ENCODE data around the gene MAPK14. TPM values are rescaled to one million over a fixed set of nuclear protein-coding genes. Genes with fewer than 3 reads are reported as not detected.
A peak's percentile ranks its signal among the peaks of the same experiment; 100 is the strongest.
"Not testable (repeated sequence)": the region's sequence is repeated elsewhere in the genome, so short reads cannot be mapped to it uniquely, and the experiment has no call there.

Gene MAPK14
- total RNA-seq, 1 experiment from 2014 or later: 60.9 TPM

GRCh38 chr6:36122495-36123269 lies 95.1 kb downstream of the MAPK14 start:
- no TSS peak for BruUV-seq (replicated peaks)
- no peak overlapping the region for H3K4me3 Mint-ChIP-seq (ENCODE audit: low read depth, unreplicated experiment)

GRCh38 chr6:36123270-36124139 lies 95.9 kb downstream of the MAPK14 start:
- Mint-ChIP-seq H3K36me3 (ENCODE audit: insufficient read depth, unreplicated experiment) (peaks cover 22% of the 10 kb centered on the region), H3K4me3 (ENCODE audit: low read depth, unreplicated experiment) (peak overlapping the region; percentile 9), H3K4me1 (ENCODE audit: low read depth, unreplicated experiment) (peaks cover 25% of the 10 kb centered on the region), H3K9me3 (ENCODE audit: low read depth, unreplicated experiment) (no peaks in the 10 kb centered on the region), H3K27ac (ENCODE audit: unreplicated experiment) (peak overlapping the region; percentile 17), H3K27me3 (ENCODE audit: unreplicated experiment) (no peaks in the 10 kb centered on the region)
- DNase-seq: peak; percentile 94
- intact Hi-C loops (cut with micrococcal nuclease; ENCODE audit: unreplicated experiment): loop anchor here (1.0 to 5.0 kb wide), 3 partner anchors 74 to 237 kb away; partner anchors contain the start of gene BRPF3
- no TSS peak for BruUV-seq (replicated peaks)
- CTCF ChIA-PET: interaction anchor here (0.6 to 1.7 kb wide), 6 partner anchors 65 to 542 kb away, joined by 3 to 6 read pairs (median 4); no protein-coding TSS in a partner anchor
- peak; percentile 77 for TF ChIP-seq CTCF (IDR thresholded peaks at IDR 0.05; ENCODE audit: unreplicated experiment)

More at GRCh38 chr6:36122495-36123269, 95.1 kb downstream of the MAPK14 start:
- DNase-seq: no peak
- H3K9me3 Mint-ChIP-seq (ENCODE audit: low read depth, unreplicated experiment): no peaks in the 10 kb centered on the region
- H3K36me3 Mint-ChIP-seq (ENCODE audit: insufficient read depth, unreplicated experiment): peaks cover 22% of the 10 kb centered on the region
- TF ChIP-seq CTCF (IDR thresholded peaks at IDR 0.05; ENCODE audit: unreplicated experiment): no peak
- intact Hi-C loops (cut with micrococcal nuclease; ENCODE audit: unreplicated experiment): loop anchor here (1.0 to 5.0 kb wide), 3 partner anchors 75 to 238 kb away; partner anchors contain the start of gene BRPF3
- CTCF ChIA-PET: interaction anchor here (1.4 to 1.7 kb wide), 2 partner anchors 179 to 238 kb away, joined by 5 to 6 read pairs; no protein-coding TSS in a partner anchor
- H3K4me1 Mint-ChIP-seq (ENCODE audit: low read depth, unreplicated experiment): peaks cover 23% of the 10 kb centered on the region
- no peak overlapping the region for H3K27ac Mint-ChIP-seq (ENCODE audit: unreplicated experiment)
- H3K27me3 Mint-ChIP-seq (ENCODE audit: unreplicated experiment): no peaks in the 10 kb centered on the region

- CTCF ChIA-PET: interaction anchor here (0.9 to 1.7 kb wide), 3 partner anchors 81 to 237 kb away, joined by 3 to 6 read pairs (median 5); no protein-coding TSS in a partner anchor
- Mint-ChIP-seq H3K36me3 (ENCODE audit: insufficient read depth, unreplicated experiment) (peaks cover 21% of the 10 kb centered on the region), H3K4me1 (ENCODE audit: low read depth, unreplicated experiment) (peaks cover 27% of the 10 kb centered on the region), H3K4me3 (ENCODE audit: low read depth, unreplicated experiment) (peak overlapping the region; percentile 9)
- BruUV-seq (replicated peaks); DNase-seq; H3K9me3 Mint-ChIP-seq (ENCODE audit: low read depth, unreplicated experiment); H3K27ac Mint-ChIP-seq (ENCODE audit: unreplicated experiment); H3K27me3 Mint-ChIP-seq (ENCODE audit: unreplicated experiment): not testable (repeated sequence)
- intact Hi-C loops (cut with micrococcal nuclease; ENCODE audit: unreplicated experiment): loop anchor here (5.0 kb wide), 2 partner anchors 73 to 178 kb away; partner anchors contain the start of gene BRPF3
Measured at GRCh38 chr6:36124346-36124745, 96.7 kb downstream of the MAPK14 start.

GRCh38 chr6:36124881-36125280 lies 97.3 kb downstream of the MAPK14 start:
- Mint-ChIP-seq H3K4me1 (ENCODE audit: low read depth, unreplicated experiment) (peaks cover 32% of the 10 kb centered on the region), H3K9me3 (ENCODE audit: low read depth, unreplicated experiment) (no peaks in the 10 kb centered on the region), H3K27ac (ENCODE audit: unreplicated experiment) (no peak overlapping the region), H3K36me3 (ENCODE audit: insufficient read depth, unreplicated experiment) (peaks cover 26% of the 10 kb centered on the region), H3K27me3 (ENCODE audit: unreplicated experiment) (no peaks in the 10 kb centered on the region), H3K4me3 (ENCODE audit: low read depth, unreplicated experiment) (no peak overlapping the region)
- CTCF ChIA-PET: no interaction called here
- DNase-seq: no peak
- no TSS peak for BruUV-seq (replicated peaks)
- TF ChIP-seq CTCF (IDR thresholded peaks at IDR 0.05; ENCODE audit: unreplicated experiment): no peak
- intact Hi-C loops (cut with micrococcal nuclease; ENCODE audit: unreplicated experiment): loop anchor here (5.0 kb wide), 2 partner anchors 72 to 177 kb away; partner anchors contain the start of gene BRPF3
